Measurements from ENCODE around the gene M6PR. TPM values are rescaled to one million over a fixed set of nuclear protein-coding genes. Genes with fewer than 3 reads are reported as not detected.
A peak's percentile ranks its signal among the peaks of the same experiment; 100 is the strongest.

M6PR gene
- total RNA-seq, 3 donors from 2014 or later (not counting 1 experiment from before 2014, with no cell fraction given), result 245 to 270 (median 255) TPM

DNA sequence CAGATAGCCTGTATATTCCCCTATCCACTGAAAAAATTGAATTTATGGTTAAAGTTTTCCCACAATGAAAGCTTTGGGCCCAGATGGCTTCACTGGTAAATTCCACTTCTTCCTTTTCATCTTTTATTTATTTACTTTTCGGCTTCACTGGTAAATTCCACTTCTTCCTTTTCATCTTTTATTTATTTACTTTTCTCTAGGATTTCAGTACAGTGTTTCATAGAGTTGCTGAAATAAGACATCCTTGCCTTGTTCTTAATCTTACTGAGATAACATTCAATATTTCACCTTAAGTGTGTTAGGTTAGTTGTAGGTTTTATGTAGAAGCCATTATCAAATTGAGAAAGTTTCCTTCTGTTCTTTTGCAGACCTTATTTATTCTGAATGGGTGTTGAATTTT lies 21.0 kb upstream of the M6PR start:
- DNase-seq, result no peak
- no peaks in the 10 kb centered on the region for H3K27me3 Mint-ChIP-seq (ENCODE audit: low read depth in 2 of 2)

DNA sequence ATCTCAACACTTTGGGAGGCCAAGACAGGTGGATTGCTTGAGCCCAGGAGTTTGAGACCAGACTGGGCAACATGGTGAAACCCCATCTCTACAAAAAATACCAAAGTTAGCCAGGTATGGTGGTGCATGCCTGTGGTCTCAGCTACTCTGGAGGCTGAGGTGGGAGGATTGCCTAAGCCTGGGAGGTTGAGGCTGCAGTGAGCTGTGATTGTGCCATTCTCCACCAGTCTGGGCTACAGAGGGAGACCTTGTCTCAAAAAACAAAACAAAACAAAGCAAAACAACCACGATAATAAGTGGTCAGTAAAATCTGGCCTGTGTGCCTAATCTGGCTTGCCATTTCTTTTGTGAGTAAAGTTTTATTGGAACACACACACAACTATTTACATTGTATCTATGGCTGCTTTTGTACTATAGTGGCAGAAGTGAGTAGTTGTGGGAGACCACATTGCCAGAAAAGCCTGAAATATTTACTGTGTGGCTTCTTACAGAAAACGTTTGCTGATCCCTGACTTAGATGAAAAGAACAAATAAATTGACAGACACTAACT lies 20.5 kb upstream of the M6PR start:
- ATAC-seq (no peak), DNase-seq (no peak)
- H3K36me3 ChIP-seq (ENCODE audit: control insufficient read depth, insufficient read depth, low read length), result no peaks in the 10 kb centered on the region
- TF ChIP-seq, protein P1, sequence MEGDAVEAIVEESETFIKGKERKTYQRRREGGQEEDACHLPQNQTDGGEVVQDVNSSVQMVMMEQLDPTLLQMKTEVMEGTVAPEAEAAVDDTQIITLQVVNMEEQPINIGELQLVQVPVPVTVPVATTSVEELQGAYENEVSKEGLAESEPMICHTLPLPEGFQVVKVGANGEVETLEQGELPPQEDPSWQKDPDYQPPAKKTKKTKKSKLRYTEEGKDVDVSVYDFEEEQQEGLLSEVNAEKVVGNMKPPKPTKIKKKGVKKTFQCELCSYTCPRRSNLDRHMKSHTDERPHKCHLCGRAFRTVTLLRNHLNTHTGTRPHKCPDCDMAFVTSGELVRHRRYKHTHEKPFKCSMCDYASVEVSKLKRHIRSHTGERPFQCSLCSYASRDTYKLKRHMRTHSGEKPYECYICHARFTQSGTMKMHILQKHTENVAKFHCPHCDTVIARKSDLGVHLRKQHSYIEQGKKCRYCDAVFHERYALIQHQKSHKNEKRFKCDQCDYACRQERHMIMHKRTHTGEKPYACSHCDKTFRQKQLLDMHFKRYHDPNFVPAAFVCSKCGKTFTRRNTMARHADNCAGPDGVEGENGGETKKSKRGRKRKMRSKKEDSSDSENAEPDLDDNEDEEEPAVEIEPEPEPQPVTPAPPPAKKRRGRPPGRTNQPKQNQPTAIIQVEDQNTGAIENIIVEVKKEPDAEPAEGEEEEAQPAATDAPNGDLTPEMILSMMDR (IDR thresholded peaks at IDR 0.05), result no peak
- Mint-ChIP-seq H3K9me3 (peaks cover 2 to 7% of the 10 kb centered on the region in 2 donors), H3K27me3 (ENCODE audit: low read depth in 2 of 2) (no peaks in the 10 kb centered on the region), H3K4me3 (no peak overlapping the region), H3K36me3 (no peaks in the 10 kb centered on the region), H3K4me1 (peaks cover 7 to 16% of the 10 kb centered on the region in 2 donors), H3K27ac (peak overlapping the region; percentile 54 to 73)
- H3K27ac ChIP-seq (ENCODE audit: low read length), result peak overlapping the region; percentile 47
- WGBS (ENCODE audit: insufficient coverage), result 40% methylated on average over 1 of the region's 2 CpGs
- peaks cover 9% of the 10 kb centered on the region for H3K9me3 ChIP-seq (ENCODE audit: control insufficient read depth, insufficient read depth, low read length)
- H3K27me3 ChIP-seq (ENCODE audit: control insufficient read depth, insufficient read depth, low read length), result no peaks in the 10 kb centered on the region
- intact Hi-C loops (cut with micrococcal nuclease), result no loop called here
- H3K4me3 ChIP-seq (ENCODE audit: low read length), result no peak overlapping the region
- H3K4me1 ChIP-seq (ENCODE audit: control insufficient read depth, insufficient read depth, low read length), result no peaks in the 10 kb centered on the region

More for the DNA sequence above, 21.0 kb upstream of the M6PR start:
- H3K9me3 Mint-ChIP-seq, result peaks cover 2 to 7% of the 10 kb centered on the region in 2 donors
- intact Hi-C loops (cut with micrococcal nuclease), result no loop called here
- ATAC-seq, result no peak
- peaks cover 7 to 18% of the 10 kb centered on the region in 2 donors for H3K4me1 Mint-ChIP-seq
- Histone ChIP-seq H3K9me3 (ENCODE audit: control insufficient read depth, insufficient read depth, low read length) (peaks cover 9% of the 10 kb centered on the region), H3K4me3 (ENCODE audit: low read length) (no peak overlapping the region), H3K27ac (ENCODE audit: low read length) (peak overlapping the region; percentile 47), H3K4me1 (ENCODE audit: control insufficient read depth, insufficient read depth, low read length) (no peaks in the 10 kb centered on the region), H3K36me3 (ENCODE audit: control insufficient read depth, insufficient read depth, low read length) (no peaks in the 10 kb centered on the region), H3K27me3 (ENCODE audit: control insufficient read depth, insufficient read depth, low read length) (no peaks in the 10 kb centered on the region)
- H3K4me3 Mint-ChIP-seq, result no peak overlapping the region
- H3K27ac Mint-ChIP-seq, result peak overlapping the region; percentile 54 to 73
- no peaks in the 10 kb centered on the region for H3K36me3 Mint-ChIP-seq
- WGBS (ENCODE audit: insufficient coverage), result 100% methylated on average over 1 of the region's 1 CpG
- TF ChIP-seq, protein P1 (IDR thresholded peaks at IDR 0.05), result no peak

DNA sequence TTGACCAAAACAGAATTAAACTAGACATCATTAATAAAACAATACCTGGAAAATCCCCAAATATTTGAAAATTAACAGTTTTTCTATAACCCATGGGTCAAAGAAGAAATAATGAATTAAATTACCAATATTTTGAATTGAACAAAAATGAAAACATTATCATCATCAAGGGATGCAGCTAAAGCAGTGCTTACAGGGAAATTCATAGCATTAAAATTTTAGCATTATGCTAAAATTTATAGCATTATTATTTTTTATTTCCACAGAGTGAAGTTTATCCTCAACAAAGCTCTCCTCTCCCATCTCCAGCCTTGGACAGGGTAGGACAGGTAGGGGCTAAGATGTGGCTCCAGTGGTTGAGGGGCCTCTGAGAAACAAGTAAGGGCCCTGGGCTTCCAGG lies 19.3 kb upstream of the M6PR start:
- intact Hi-C loops (cut with micrococcal nuclease), result no loop called here
- Mint-ChIP-seq H3K36me3 (peaks cover 6% of the 10 kb centered on the region), H3K4me1 (peaks cover 13 to 22% of the 10 kb centered on the region in 2 donors)

More for the DNA sequence above, 19.3 kb upstream of the M6PR start:
- Mint-ChIP-seq H3K4me3 (no peak overlapping the region), H3K27ac (no peak overlapping the region), H3K27me3 (ENCODE audit: low read depth in 2 of 2) (no peaks in the 10 kb centered on the region), H3K9me3 (peaks cover 7 to 8% of the 10 kb centered on the region in 2 donors)
- Histone ChIP-seq H3K4me3 (ENCODE audit: low read length) (no peak overlapping the region), H3K36me3 (ENCODE audit: control insufficient read depth, insufficient read depth, low read length) (no peaks in the 10 kb centered on the region), H3K27ac (ENCODE audit: low read length) (no peak overlapping the region), H3K9me3 (ENCODE audit: control insufficient read depth, insufficient read depth, low read length) (peaks cover 9% of the 10 kb centered on the region), H3K27me3 (ENCODE audit: control insufficient read depth, insufficient read depth, low read length) (no peaks in the 10 kb centered on the region), H3K4me1 (ENCODE audit: control insufficient read depth, insufficient read depth, low read length) (no peaks in the 10 kb centered on the region)
- TF ChIP-seq, protein P1 (IDR thresholded peaks at IDR 0.05), result no peak
- no peak for ATAC-seq
- no peak for DNase-seq
